Measurements from ENCODE around the gene CBLB. TPM values are rescaled to one million over a fixed set of nuclear protein-coding genes. Genes with fewer than 3 reads are reported as not detected.

Gene CBLB
- total RNA-seq, 2 donors from 2014 or later, result 28.2 to 62.8 TPM

DNA sequence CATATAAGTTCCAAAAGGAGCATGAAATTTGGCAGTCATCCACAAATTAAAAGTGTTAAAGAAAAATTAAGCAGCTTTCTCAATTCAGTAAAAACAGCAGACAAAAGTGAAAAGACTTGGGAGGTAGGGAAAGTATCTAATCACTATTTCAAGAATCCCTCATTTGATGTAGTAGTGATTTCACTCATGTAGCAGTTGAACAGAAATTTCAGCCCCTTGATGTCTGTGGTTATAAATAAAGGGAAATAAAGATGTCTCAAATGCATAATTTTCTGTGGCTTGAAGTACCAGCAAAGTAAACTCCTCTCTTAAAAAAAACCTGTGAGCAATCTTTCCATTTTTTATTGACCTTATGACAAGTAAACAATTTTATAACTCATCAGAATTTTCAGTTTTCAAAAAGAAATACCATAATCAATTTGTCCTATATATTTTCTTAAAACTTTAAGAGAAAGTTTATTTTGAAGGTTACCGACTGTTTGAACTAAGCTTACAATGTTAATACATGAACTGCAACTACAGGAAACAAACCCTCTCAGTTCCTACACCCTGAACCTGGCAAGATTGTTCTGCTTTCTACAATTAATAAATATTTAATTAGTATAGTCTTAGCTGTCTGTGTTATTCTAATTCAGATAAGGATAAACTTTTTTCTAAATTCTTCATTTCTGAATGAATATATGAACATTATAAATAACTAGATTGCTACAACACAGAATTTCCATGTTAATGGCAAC, 94.2 kb downstream of the CBLB start:
- no peak for DNase-seq (ENCODE audit: low spot score)
- no peak overlapping the region for H3K4me3 ChIP-seq
- intact Hi-C loops (cut with DNase I), result no loop called here
- H3K27me3 ChIP-seq (replicated peaks; ENCODE audit: insufficient read depth), result no peaks in the 10 kb centered on the region
- TF ChIP-seq POLR2AphosphoS5 (IDR thresholded peaks at IDR 0.05) (no peak), POLR2A (IDR thresholded peaks at IDR 0.05) (no peak)
- TF ChIP-seq, protein P1, sequence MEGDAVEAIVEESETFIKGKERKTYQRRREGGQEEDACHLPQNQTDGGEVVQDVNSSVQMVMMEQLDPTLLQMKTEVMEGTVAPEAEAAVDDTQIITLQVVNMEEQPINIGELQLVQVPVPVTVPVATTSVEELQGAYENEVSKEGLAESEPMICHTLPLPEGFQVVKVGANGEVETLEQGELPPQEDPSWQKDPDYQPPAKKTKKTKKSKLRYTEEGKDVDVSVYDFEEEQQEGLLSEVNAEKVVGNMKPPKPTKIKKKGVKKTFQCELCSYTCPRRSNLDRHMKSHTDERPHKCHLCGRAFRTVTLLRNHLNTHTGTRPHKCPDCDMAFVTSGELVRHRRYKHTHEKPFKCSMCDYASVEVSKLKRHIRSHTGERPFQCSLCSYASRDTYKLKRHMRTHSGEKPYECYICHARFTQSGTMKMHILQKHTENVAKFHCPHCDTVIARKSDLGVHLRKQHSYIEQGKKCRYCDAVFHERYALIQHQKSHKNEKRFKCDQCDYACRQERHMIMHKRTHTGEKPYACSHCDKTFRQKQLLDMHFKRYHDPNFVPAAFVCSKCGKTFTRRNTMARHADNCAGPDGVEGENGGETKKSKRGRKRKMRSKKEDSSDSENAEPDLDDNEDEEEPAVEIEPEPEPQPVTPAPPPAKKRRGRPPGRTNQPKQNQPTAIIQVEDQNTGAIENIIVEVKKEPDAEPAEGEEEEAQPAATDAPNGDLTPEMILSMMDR (IDR thresholded peaks at IDR 0.05), result no peak
- 62% methylated on average over 1 of the region's 1 CpG for WGBS
- H3K27ac ChIP-seq, result no peak overlapping the region
- no peaks in the 10 kb centered on the region for H3K9me3 ChIP-seq
- no peaks in the 10 kb centered on the region for H3K4me1 ChIP-seq (replicated peaks)
- no peaks in the 10 kb centered on the region for H3K36me3 ChIP-seq

DNA sequence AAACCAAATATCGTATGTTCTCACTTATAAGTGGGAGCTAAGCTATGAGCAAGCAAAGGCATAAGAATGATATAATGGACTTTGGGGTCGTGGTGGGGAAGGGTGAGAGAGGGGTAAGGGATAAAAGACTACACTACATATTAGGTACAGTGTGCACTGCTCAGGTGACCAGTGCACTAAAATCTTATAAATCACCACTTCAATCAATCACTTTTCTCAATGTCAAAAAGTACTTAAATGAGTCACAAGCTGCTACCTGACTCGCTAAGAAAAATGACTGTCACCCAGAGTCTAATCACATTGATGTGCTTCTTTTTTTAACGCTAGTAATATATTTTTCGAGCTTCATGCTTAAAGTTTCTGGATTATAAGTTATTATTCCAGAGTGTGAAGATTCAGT, 95.5 kb downstream of the CBLB start:
- no peaks in the 10 kb centered on the region for H3K36me3 ChIP-seq
- no peaks in the 10 kb centered on the region for H3K4me1 ChIP-seq (replicated peaks)
- DNase-seq (ENCODE audit: low spot score), result no peak
- intact Hi-C loops (cut with DNase I), result no loop called here
- TF ChIP-seq POLR2A (IDR thresholded peaks at IDR 0.05) (no peak), POLR2AphosphoS5 (IDR thresholded peaks at IDR 0.05) (no peak)
- TF ChIP-seq, protein P1 (IDR thresholded peaks at IDR 0.05), result no peak
- WGBS, result 97% methylated on average over 5 of the region's 5 CpGs
- no peaks in the 10 kb centered on the region for H3K27me3 ChIP-seq (replicated peaks; ENCODE audit: insufficient read depth)
- no peaks in the 10 kb centered on the region for H3K9me3 ChIP-seq
- H3K27ac ChIP-seq, result no peak overlapping the region
- H3K4me3 ChIP-seq, result no peak overlapping the region

DNA sequence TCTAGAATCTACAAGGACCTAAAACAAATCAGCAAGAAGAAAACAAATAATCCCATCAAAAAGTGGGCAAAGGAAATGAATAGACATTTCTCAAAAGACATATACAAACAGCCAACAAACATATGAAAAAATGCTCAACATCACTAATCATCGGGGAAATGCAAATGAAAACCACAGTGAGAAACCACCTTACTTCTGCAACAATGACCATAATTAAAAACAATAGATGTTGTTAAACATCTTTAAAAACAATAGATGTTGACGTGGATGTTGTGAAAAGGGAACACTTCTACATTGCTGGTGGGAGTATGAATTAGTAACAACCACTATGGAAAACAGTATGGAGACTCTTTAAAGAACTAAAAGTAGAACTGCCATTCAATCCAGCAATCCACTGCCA, 96.2 kb downstream of the CBLB start:
- DNase-seq (ENCODE audit: low spot score), result no peak
- H3K4me1 ChIP-seq (replicated peaks), result no peaks in the 10 kb centered on the region
- TF ChIP-seq POLR2AphosphoS5 (IDR thresholded peaks at IDR 0.05), result no peak
- TF ChIP-seq, protein P1 (IDR thresholded peaks at IDR 0.05), result no peak
- no peak for TF ChIP-seq POLR2A (IDR thresholded peaks at IDR 0.05)
- no peak overlapping the region for H3K27ac ChIP-seq
- intact Hi-C loops (cut with DNase I), result no loop called here
- no peak overlapping the region for H3K4me3 ChIP-seq
- H3K9me3 ChIP-seq, result no peaks in the 10 kb centered on the region
- no peaks in the 10 kb centered on the region for H3K36me3 ChIP-seq
- WGBS, result 89% methylated on average over 2 of the region's 2 CpGs
- H3K27me3 ChIP-seq (replicated peaks; ENCODE audit: insufficient read depth), result no peaks in the 10 kb centered on the region

DNA sequence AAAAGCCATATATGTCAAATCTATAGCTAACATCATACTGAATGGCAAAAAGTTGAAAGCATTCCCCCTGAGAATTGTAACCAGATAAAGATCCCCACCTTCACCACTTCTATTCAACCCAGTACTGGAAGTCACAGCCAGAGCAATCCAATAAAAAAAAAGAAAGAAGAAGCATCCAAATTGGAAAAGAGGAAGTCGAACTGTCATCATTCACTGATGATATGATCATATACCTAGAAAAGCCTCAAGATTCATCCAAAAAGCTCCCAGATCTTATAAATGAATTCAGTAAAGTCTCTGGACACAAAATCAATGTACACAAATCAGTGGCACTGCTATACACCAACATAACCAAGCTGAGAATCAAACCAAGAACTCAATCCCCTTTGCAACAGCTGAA, 97.4 kb downstream of the CBLB start:
- H3K4me3 ChIP-seq, result no peak overlapping the region
- no peak overlapping the region for H3K27ac ChIP-seq
- intact Hi-C loops (cut with DNase I), result no loop called here
- TF ChIP-seq, protein P1 (IDR thresholded peaks at IDR 0.05), result no peak
- TF ChIP-seq POLR2A (IDR thresholded peaks at IDR 0.05), result no peak
- TF ChIP-seq POLR2AphosphoS5 (IDR thresholded peaks at IDR 0.05), result no peak
- H3K36me3 ChIP-seq, result no peaks in the 10 kb centered on the region
- DNase-seq (ENCODE audit: low spot score), result no peak
- H3K9me3 ChIP-seq, result no peaks in the 10 kb centered on the region
- no peaks in the 10 kb centered on the region for H3K27me3 ChIP-seq (replicated peaks; ENCODE audit: insufficient read depth)
- 93% methylated on average over 1 of the region's 1 CpG for WGBS
- H3K4me1 ChIP-seq (replicated peaks), result no peaks in the 10 kb centered on the region

DNA sequence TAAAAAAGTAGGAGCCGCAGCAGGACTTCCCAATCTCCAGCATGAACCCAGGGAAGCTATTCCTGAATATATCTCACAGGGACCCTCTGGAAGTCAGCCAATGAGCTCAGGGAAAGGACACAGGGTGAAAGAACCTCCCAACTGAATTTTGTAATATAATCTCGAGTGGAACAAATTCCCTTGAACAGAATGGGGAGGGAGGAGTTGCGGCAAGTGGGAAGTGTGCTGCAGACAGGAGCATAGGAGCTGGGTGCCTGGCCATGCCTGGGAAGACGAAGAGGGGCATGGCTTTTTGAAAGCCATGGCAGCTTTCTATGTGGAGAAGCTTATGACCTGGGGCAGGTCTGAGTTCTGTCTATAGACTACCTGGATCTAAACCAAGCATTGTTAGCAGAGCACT, 98.4 kb downstream of the CBLB start:
- TF ChIP-seq POLR2AphosphoS5 (IDR thresholded peaks at IDR 0.05), result no peak
- TF ChIP-seq POLR2A (IDR thresholded peaks at IDR 0.05), result no peak
- TF ChIP-seq, protein P1 (IDR thresholded peaks at IDR 0.05), result no peak
- Histone ChIP-seq H3K27ac (no peak overlapping the region), H3K27me3 (replicated peaks; ENCODE audit: insufficient read depth) (no peaks in the 10 kb centered on the region), H3K4me3 (no peak overlapping the region), H3K9me3 (no peaks in the 10 kb centered on the region), H3K36me3 (no peaks in the 10 kb centered on the region), H3K4me1 (replicated peaks) (no peaks in the 10 kb centered on the region)
- intact Hi-C loops (cut with DNase I), result no loop called here
- WGBS, result 95% methylated on average over 4 of the region's 4 CpGs
- no peak for DNase-seq (ENCODE audit: low spot score)

Measured in prostate gland (tissue), 2 donors.